HEK293 (cell line): ENCODE results near the gene SLC7A10.

Source experiments
- CTCF ChIA-PET: fragments of 350-600 bp; formaldehyde crosslinking; extraction: SDS; loops from one replicate; lab custom pipeline; 2021; ENCODE audit warnings: antibody characterized with exemption; lab: Yijun Ruan, JAX
- POLR2A ChIA-PET: fragments of 300-600 bp; formaldehyde crosslinking; extraction: SDS; loops from one replicate; lab custom pipeline; 2020; ENCODE audit warnings: antibody characterized with exemption, inconsistent platforms; lab: Yijun Ruan, JAX
- H3K27ac ChIP-seq: fragments of 200-500 bp; sonication (Bioruptor generic); 2 replicates; pipeline ENCODE4 v1.5.1; 2014; ENCODE audit warnings: low read depth, low read length, control low read depth, inconsistent platforms; ENCODE audit errors: extremely low read depth
- H3K36me3 ChIP-seq, 2 experiments: fragments of 200-500 bp in 1 of 2; sonication (Bioruptor generic) in 1 of 2; 1 replicate in 1 of 2; 2 replicates in 1 of 2; pipeline ENCODE4 v1.5.1; 2014 to 2017; ENCODE audit warnings: inconsistent platforms in 2 of 2, low read length in 2 of 2; ENCODE audit not compliant: control insufficient read depth in 2 of 2, insufficient read depth in 1 of 2
- H3K4me1 ChIP-seq: fragments of 200-500 bp; sonication (Bioruptor generic); 2 replicates; pipeline ENCODE4 v1.5.1; 2014; ENCODE audit warnings: mild to moderate bottlenecking, low read length, inconsistent platforms; ENCODE audit not compliant: control insufficient read depth, insufficient read depth
- H3K4me3 ChIP-seq: 2 replicates; pipeline ENCODE4 v1.5.1; 2011; ENCODE audit warnings: low read depth, mild to moderate bottlenecking, control low read depth, low read length, moderate library complexity
- H3K9me3 ChIP-seq: fragments of 200-500 bp; sonication (Bioruptor generic); 2 replicates; pipeline ENCODE4 v1.5.1; 2014; ENCODE audit warnings: low read depth, low read length, inconsistent platforms; ENCODE audit not compliant: control insufficient read depth, insufficient read depth
- EGR2 ChIP-seq: fragments of 450-650 bp; formaldehyde crosslinking; IDR thresholded peaks from 2 replicates; pipeline ENCODE4 v1.5.1; 2016; ENCODE audit warnings: low read depth, missing biosample characterization, missing genetic modification characterization
- GLIS1 ChIP-seq: fragments of 450-650 bp; formaldehyde crosslinking; IDR thresholded peaks from 2 replicates; pipeline ENCODE4 v1.5.1; 2016; ENCODE audit warnings: missing biosample characterization, missing genetic modification characterization
- MEIS1 ChIP-seq: sonication (generic); formaldehyde crosslinking; IDR thresholded peaks from 2 replicates; pipeline ENCODE4 v1.8.1; 2022; ENCODE audit warnings: missing genetic modification reagents, mild to moderate bottlenecking, borderline replicate concordance
- SP7 ChIP-seq: fragments of 450-650 bp; formaldehyde crosslinking; IDR thresholded peaks from 2 replicates; pipeline ENCODE4 v1.5.1; 2016; ENCODE audit warnings: missing biosample characterization, missing genetic modification characterization
- YY2 ChIP-seq: fragments of 450-650 bp; formaldehyde crosslinking; IDR thresholded peaks from 2 replicates; pipeline ENCODE4 v1.5.1; 2016; ENCODE audit warnings: missing biosample characterization, missing genetic modification characterization
- ZBTB21 ChIP-seq: fragments of 450-650 bp; formaldehyde crosslinking; IDR thresholded peaks from 2 replicates; pipeline ENCODE4 v1.5.1; 2017; ENCODE audit warnings: missing biosample characterization, missing genetic modification characterization
- ZFHX2 ChIP-seq: fragments of 450-650 bp; formaldehyde crosslinking; conservative IDR thresholded peaks from 2 replicates; pipeline ENCODE4 v1.5.1; 2016; ENCODE audit warnings: missing biosample characterization, missing genetic modification characterization
- ZIC2 ChIP-seq: fragments of 450-650 bp; formaldehyde crosslinking; IDR thresholded peaks from 2 replicates; pipeline ENCODE4 v1.5.1; 2016; ENCODE audit warnings: missing biosample characterization, missing genetic modification characterization
- ZNF121 ChIP-seq: fragments of 450-650 bp; formaldehyde crosslinking; IDR thresholded peaks from 2 replicates; pipeline ENCODE4 v1.5.1; 2016; ENCODE audit warnings: missing biosample characterization, missing genetic modification characterization
- ZNF548 ChIP-seq: fragments of 450-650 bp; formaldehyde crosslinking; IDR thresholded peaks from 2 replicates; pipeline ENCODE4 v1.5.1; 2016; ENCODE audit warnings: missing biosample characterization, missing genetic modification characterization
- ZNF629 ChIP-seq: fragments of 450-650 bp; formaldehyde crosslinking; IDR thresholded peaks from 2 replicates; pipeline ENCODE4 v1.5.1; 2017; ENCODE audit warnings: missing biosample characterization, missing genetic modification characterization
- ZSCAN16 ChIP-seq: fragments of 450-650 bp; formaldehyde crosslinking; IDR thresholded peaks from 2 replicates; pipeline ENCODE4 v1.5.1; 2016; ENCODE audit warnings: missing biosample characterization, missing genetic modification characterization
- TF ChIP-seq, protein P1 (sequence below): sonication (generic); formaldehyde crosslinking; IDR thresholded peaks from 2 replicates; pipeline ENCODE4 v1.8.1; 2022; ENCODE audit warnings: mild to moderate bottlenecking, moderate library complexity, missing genetic modification reagents
- TF ChIP-seq, protein P2 (sequence below): fragments of 450-650 bp; formaldehyde crosslinking; IDR thresholded peaks from 2 replicates; pipeline ENCODE4 v1.5.1; 2016; ENCODE audit warnings: missing biosample characterization, missing genetic modification characterization

The SLC7A10 gene

DNA sequence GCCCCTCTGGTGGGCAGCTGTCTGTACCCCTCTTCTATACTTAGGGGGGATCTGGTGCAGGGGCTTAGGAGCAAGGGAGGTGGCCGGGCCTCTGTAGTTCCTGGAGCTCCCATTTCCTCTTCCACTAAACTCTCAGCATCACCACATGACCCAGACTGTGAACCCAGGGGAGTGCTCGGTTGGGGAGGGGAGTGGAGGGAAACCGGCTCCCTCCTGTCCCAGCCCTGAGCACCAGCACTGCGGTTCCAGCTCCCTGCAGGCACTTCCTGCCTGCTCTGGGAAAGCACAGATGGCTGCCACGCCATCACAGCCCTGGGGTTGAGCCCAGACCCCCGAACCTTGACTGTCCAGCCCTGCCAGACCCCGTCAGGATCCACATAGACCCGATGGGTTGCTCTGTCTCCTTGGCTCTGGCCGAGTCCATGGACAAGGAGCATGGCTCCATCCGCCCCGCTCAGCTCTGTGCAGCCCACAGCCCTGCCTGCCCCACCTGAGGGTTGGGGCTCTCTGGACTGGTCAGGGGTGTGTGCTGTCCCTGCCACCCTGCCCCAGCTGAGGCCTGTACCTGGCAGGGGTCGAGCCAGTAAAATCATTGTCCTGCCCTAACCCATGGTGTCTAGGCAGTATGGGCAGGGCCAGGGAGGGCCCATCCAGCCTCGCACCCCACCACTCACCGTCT, 36.0 kb upstream of the SLC7A10 start:
- Histone ChIP-seq H3K4me1 (no peaks in the 10 kb centered on the region; the same call in 1 of the 2 replicates), H3K9me3 (no peaks in the 10 kb centered on the region; the same call in 1 of the 2 replicates), H3K4me3 (no peak overlapping the region), H3K27ac (no peak overlapping the region), H3K36me3 (no peaks in the 10 kb centered on the region; a peak in 1 of 3 replicates)
- POLR2A ChIA-PET, result interaction anchor here (1.1 kb wide), 1 partner anchor 41 kb away, joined by 4 read pairs; the partner anchor contains the start of gene CEBPA
- CTCF ChIA-PET, result interaction anchor here (0.6 to 4.4 kb wide), 7 partner anchors 26 to 780 kb away, joined by 3 to 36 read pairs (median 3); no protein-coding TSS in a partner anchor
- peak; percentile 46 for TF ChIP-seq GLIS1
- TF ChIP-seq ZNF548, result 0 out of 2 replicates have a peak, but pooled peaks have one; percentile 6
- peak; percentile 98 for TF ChIP-seq ZIC2 (tag by site-specific recombination)
- TF ChIP-seq MEIS1 (CRISPR knock-in tag), result no peak
- TF ChIP-seq ZNF121 (tag by site-specific recombination), result 0 out of 2 replicates have a peak, but pooled peaks have one; percentile 26

DNA sequence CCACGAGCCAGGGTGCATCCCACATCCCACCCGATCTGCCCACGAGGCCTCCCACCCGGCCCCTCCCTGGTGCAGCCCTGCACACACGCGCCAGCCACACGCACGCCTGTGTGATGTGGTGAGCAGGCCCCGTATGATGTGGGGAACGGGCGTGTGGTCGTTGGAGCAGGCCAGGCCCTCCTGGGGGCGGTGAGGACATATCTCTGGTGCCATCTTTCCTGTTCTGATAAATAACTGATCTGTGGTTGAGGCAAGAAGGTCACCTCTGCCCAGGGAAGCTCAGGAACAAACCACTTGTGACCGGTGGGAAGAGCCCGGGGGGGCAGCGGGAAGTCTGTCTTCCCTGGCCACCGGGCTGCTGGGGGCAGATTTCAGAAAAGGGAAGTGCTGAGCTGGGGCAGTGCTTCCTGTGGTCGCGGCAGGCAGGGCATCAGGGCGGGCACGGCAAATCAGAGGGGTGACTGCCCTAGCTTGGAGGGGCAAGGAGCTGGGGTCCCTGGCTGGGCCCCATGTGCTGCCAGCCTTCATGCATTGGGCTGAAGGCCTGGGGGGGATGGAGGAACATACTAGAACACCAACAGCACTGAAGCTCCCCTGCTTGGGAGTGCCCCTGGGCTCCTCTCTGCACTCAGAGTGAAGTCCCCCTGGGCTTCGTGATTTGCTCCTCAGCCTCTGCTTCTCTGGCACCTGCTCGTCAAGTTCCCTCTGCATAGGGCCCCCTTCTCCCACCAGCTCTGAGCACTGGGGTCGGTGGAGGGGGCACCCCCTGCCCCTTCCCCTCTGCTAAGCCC, 35.2 kb upstream of the SLC7A10 start:
- H3K36me3 ChIP-seq, result no peaks in the 10 kb centered on the region; a peak in 1 of 3 replicates
- TF ChIP-seq EGR2 (tag by site-specific recombination) (peak; percentile 78), YY2 (no peak), SP7 (tag by site-specific recombination) (no peak), ZBTB21 (tag by site-specific recombination) (no peak), ZNF629 (tag by site-specific recombination) (no peak), ZIC2 (tag by site-specific recombination) (peak; percentile 19; the same call in 1 of the 2 replicates), ZFHX2 (tag by site-specific recombination) (peak; percentile 78), ZSCAN16 (tag by site-specific recombination) (no peak)
- TF ChIP-seq, protein P1, sequence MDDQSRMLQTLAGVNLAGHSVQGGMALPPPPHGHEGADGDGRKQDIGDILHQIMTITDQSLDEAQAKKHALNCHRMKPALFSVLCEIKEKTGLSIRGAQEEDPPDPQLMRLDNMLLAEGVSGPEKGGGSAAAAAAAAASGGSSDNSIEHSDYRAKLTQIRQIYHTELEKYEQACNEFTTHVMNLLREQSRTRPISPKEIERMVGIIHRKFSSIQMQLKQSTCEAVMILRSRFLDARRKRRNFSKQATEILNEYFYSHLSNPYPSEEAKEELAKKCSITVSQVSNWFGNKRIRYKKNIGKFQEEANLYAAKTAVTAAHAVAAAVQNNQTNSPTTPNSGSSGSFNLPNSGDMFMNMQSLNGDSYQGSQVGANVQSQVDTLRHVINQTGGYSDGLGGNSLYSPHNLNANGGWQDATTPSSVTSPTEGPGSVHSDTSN, result no peak
- TF ChIP-seq, protein P2, sequence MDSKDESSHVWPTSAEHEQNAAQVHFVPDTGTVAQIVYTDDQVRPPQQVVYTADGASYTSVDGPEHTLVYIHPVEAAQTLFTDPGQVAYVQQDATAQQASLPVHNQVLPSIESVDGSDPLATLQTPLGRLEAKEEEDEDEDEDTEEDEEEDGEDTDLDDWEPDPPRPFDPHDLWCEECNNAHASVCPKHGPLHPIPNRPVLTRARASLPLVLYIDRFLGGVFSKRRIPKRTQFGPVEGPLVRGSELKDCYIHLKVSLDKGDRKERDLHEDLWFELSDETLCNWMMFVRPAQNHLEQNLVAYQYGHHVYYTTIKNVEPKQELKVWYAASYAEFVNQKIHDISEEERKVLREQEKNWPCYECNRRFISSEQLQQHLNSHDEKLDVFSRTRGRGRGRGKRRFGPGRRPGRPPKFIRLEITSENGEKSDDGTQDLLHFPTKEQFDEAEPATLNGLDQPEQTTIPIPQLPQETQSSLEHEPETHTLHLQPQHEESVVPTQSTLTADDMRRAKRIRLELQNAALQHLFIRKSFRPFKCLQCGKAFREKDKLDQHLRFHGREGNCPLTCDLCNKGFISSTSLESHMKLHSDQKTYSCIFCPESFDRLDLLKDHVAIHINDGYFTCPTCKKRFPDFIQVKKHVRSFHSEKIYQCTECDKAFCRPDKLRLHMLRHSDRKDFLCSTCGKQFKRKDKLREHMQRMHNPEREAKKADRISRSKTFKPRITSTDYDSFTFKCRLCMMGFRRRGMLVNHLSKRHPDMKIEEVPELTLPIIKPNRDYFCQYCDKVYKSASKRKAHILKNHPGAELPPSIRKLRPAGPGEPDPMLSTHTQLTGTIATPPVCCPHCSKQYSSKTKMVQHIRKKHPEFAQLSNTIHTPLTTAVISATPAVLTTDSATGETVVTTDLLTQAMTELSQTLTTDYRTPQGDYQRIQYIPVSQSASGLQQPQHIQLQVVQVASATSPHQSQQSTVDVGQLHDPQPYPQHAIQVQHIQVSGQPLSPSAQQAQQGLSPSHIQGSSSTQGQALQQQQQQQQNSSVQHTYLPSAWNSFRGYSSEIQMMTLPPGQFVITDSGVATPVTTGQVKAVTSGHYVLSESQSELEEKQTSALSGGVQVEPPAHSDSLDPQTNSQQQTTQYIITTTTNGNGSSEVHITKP (tag by site-specific recombination), result peak; percentile 25; the same call in 1 of the 2 replicates
- no peaks in the 10 kb centered on the region; the same call in 1 of the 2 replicates for H3K4me1 ChIP-seq
- H3K27ac ChIP-seq, result no peak overlapping the region
- POLR2A ChIA-PET, result interaction anchor here (0.5 to 1.1 kb wide), 2 partner anchors 10 to 42 kb away, joined by 3 to 4 read pairs; partner anchors contain the start of gene CEBPA
- CTCF ChIA-PET, result interaction anchor here (0.6 to 4.4 kb wide), 5 partner anchors 25 to 517 kb away, joined by 3 to 36 read pairs (median 3); no protein-coding TSS in a partner anchor
- no peaks in the 10 kb centered on the region; the same call in 1 of the 2 replicates for H3K9me3 ChIP-seq
- H3K4me3 ChIP-seq, result no peak overlapping the region

DNA sequence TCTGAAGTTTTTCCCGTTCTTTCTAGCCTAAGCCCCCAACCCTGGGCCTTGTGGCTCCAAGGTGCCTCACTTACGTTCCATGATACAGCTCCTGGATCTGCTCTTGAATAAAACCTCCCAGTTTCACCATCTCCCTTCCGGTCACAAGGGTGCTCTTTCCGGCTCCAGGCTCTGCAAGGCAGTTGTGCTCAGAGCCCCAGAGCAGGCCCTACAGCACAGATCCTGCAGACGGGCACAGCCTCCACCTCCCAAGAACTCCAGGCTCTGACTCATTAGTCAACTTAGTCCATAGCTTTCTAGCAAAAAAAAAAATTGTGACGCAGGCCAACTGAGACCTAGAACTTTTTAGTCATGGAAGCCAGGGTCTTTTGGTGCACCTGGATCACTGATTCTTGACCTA, 33.9 kb upstream of the SLC7A10 start:
- Histone ChIP-seq H3K4me1 (no peaks in the 10 kb centered on the region; the same call in 1 of the 2 replicates), H3K27ac (no peak overlapping the region), H3K9me3 (no peaks in the 10 kb centered on the region; the same call in 1 of the 2 replicates), H3K36me3 (no peaks in the 10 kb centered on the region; a peak in 1 of 3 replicates), H3K4me3 (no peak overlapping the region)
- ChIA-PET CTCF (interaction anchor here (0.6 to 4.4 kb wide), 5 partner anchors 13 to 535 kb away, joined by 3 to 36 read pairs (median 7); no protein-coding TSS in a partner anchor), POLR2A (interaction anchor here (1.6 kb wide), 1 partner anchor 43 kb away, joined by 6 read pairs; the partner anchor contains the start of gene CEBPA)
- TF ChIP-seq YY2, result no peak
